ENCODE measurements around the gene C14orf93.
"Not testable (repeated sequence)": the region's sequence is repeated elsewhere in the genome, so short reads cannot be mapped to it uniquely, and the experiment has no call there.

C14orf93 gene

GRCh38 chr14:23020143-23021128 is 10.5 kb upstream of the C14orf93 start:
- DNase-seq: no peak

GRCh38 chr14:23018107-23018506 is 8.2 kb upstream of the C14orf93 start:
- DNase-seq: no peak

GRCh38 chr14:23017091-23017490 is 7.1 kb upstream of the C14orf93 start:
- no peak for DNase-seq

- DNase-seq: no peak
Observed at GRCh38 chr14:23015618-23016017, 5.7 kb upstream of the C14orf93 start.

GRCh38 chr14:23013749-23014054 is 3.8 kb upstream of the C14orf93 start:
- DNase-seq: not testable (repeated sequence)

- no peak for DNase-seq
Observed at GRCh38 chr14:23013054-23013748, 3.3 kb upstream of the C14orf93 start.

- no peak for DNase-seq
Observed at GRCh38 chr14:23009483-23009938, 432 bp downstream of the C14orf93 start.

- DNase-seq: peak; percentile 26
Observed at GRCh38 chr14:23008831-23009230, 1.1 kb downstream of the C14orf93 start.

GRCh38 chr14:23006544-23007419 is 3.2 kb downstream of the C14orf93 start:
- DNase-seq: peak; percentile 98

GRCh38 chr14:23006188-23006534 is 3.8 kb downstream of the C14orf93 start:
- no peak for DNase-seq

- DNase-seq: no peak
Observed at GRCh38 chr14:23005451-23006187, 4.3 kb downstream of the C14orf93 start.

GRCh38 chr14:23004274-23004673 is 5.7 kb downstream of the C14orf93 start:
- DNase-seq: not testable (repeated sequence)

- DNase-seq: no peak
Observed at GRCh38 chr14:23002592-23002991, 7.4 kb downstream of the C14orf93 start.

GRCh38 chr14:23000860-23001259 is 9.1 kb downstream of the C14orf93 start:
- DNase-seq: no peak

GRCh38 chr14:22998329-22999012 is 11.5 kb downstream of the C14orf93 start:
- no peak for DNase-seq

GRCh38 chr14:22997676-22998323 is 12.1 kb downstream of the C14orf93 start:
- DNase-seq: no peak

- peak; percentile 61 for DNase-seq
Observed at GRCh38 chr14:22996768-22997654, 12.9 kb downstream of the C14orf93 start.

GRCh38 chr14:22995889-22996625 is 13.9 kb downstream of the C14orf93 start:
- no peak for DNase-seq

GRCh38 chr14:22994762-22995275 is 15.1 kb downstream of the C14orf93 start:
- peak; percentile 68 for DNase-seq

Measured in fibroblast of skin of abdomen (primary cell).